Measurements from ENCODE around the gene C3orf38.

DNA sequence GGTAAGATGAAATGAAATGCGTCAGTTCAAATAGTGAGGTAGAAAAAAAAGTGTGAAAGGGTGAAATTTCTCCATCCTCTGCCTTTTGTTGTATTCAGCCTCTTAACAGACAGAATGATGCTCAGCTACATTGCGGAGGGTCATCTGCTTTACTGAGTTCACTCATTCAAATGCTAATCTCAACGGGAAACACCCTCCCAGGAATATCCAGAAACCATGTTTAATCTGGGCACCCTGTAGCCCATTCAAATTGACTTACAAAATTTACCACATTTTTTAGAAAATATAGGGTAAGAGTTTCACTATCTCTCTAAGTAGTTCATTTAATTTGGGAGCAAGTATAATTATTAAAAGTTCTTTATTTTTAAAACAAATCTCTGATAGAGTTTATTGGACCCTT lies 42.9 kb downstream of the C3orf38 start:
- TF ChIP-seq ZNF780A (CRISPR knock-in tag; IDR thresholded peaks at IDR 0.05) (no peak), NCOA4 (IDR thresholded peaks at IDR 0.05; ENCODE audit: partially characterized antibody) (no peak), POLR2A (conservative IDR thresholded peaks at IDR 0.05) (no peak), YY1 (IDR thresholded peaks at IDR 0.05; ENCODE audit: borderline replicate concordance in 1 of 3, control insufficient read depth in 1 of 3, extremely low read depth in 1 of 3, insufficient read depth in 3 of 3, insufficient read length in 1 of 3, insufficient replicate concordance in 2 of 3, low read depth in 1 of 3, low read length in 2 of 3) (no peak), JUND (IDR thresholded peaks at IDR 0.05; ENCODE audit: borderline replicate concordance, low read depth, low read length) (no peak), JUND (tag; IDR thresholded peaks at IDR 0.05; ENCODE audit: borderline replicate concordance, low read depth, low read length) (no peak), MYC (IDR thresholded peaks at IDR 0.05; ENCODE audit: low read depth, low read length) (no peak), MYC (CRISPR knock-in tag; IDR thresholded peaks at IDR 0.05; ENCODE audit: borderline replicate concordance, low read depth) (no peak), ZFP30 (CRISPR knock-in tag; IDR thresholded peaks at IDR 0.05; ENCODE audit: borderline replicate concordance) (no peak), BHLHE40 (IDR thresholded peaks at IDR 0.05; ENCODE audit: low read length) (no peak)
- TF ChIP-seq, protein P1, sequence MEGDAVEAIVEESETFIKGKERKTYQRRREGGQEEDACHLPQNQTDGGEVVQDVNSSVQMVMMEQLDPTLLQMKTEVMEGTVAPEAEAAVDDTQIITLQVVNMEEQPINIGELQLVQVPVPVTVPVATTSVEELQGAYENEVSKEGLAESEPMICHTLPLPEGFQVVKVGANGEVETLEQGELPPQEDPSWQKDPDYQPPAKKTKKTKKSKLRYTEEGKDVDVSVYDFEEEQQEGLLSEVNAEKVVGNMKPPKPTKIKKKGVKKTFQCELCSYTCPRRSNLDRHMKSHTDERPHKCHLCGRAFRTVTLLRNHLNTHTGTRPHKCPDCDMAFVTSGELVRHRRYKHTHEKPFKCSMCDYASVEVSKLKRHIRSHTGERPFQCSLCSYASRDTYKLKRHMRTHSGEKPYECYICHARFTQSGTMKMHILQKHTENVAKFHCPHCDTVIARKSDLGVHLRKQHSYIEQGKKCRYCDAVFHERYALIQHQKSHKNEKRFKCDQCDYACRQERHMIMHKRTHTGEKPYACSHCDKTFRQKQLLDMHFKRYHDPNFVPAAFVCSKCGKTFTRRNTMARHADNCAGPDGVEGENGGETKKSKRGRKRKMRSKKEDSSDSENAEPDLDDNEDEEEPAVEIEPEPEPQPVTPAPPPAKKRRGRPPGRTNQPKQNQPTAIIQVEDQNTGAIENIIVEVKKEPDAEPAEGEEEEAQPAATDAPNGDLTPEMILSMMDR (IDR thresholded peaks at IDR 0.05 in 2 of 3, conservative IDR thresholded peaks at IDR 0.05 in 1 of 3; ENCODE audit: insufficient read depth in 2 of 3, low read depth in 1 of 3, low read length in 3 of 3), result no peak
- TF ChIP-seq, protein P2, sequence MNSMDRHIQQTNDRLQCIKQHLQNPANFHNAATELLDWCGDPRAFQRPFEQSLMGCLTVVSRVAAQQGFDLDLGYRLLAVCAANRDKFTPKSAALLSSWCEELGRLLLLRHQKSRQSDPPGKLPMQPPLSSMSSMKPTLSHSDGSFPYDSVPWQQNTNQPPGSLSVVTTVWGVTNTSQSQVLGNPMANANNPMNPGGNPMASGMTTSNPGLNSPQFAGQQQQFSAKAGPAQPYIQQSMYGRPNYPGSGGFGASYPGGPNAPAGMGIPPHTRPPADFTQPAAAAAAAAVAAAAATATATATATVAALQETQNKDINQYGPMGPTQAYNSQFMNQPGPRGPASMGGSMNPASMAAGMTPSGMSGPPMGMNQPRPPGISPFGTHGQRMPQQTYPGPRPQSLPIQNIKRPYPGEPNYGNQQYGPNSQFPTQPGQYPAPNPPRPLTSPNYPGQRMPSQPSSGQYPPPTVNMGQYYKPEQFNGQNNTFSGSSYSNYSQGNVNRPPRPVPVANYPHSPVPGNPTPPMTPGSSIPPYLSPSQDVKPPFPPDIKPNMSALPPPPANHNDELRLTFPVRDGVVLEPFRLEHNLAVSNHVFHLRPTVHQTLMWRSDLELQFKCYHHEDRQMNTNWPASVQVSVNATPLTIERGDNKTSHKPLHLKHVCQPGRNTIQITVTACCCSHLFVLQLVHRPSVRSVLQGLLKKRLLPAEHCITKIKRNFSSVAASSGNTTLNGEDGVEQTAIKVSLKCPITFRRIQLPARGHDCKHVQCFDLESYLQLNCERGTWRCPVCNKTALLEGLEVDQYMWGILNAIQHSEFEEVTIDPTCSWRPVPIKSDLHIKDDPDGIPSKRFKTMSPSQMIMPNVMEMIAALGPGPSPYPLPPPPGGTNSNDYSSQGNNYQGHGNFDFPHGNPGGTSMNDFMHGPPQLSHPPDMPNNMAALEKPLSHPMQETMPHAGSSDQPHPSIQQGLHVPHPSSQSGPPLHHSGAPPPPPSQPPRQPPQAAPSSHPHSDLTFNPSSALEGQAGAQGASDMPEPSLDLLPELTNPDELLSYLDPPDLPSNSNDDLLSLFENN (IDR thresholded peaks at IDR 0.05; ENCODE audit: low read depth in 2 of 2, low read length in 2 of 2), result no peak
